Chondrocyte (in vitro differentiated cells): ENCODE data around the gene MICAL3. TPM values are rescaled to one million over a fixed set of nuclear protein-coding genes. Genes with fewer than 3 reads are reported as not detected.

Source experiments
- DNase-seq: peaks from one replicate; pipeline ENCODE4 v3.0.0; 2021; ENCODE audit warnings: mixed read lengths, low spot score
- H3K27ac Mint-ChIP-seq: one replicate; pipeline ENCODE4 v1.8.0; 2021; ENCODE audit warnings: mild to moderate bottlenecking, moderate library complexity, mixed read lengths; ENCODE audit not compliant: unreplicated experiment
- H3K27me3 Mint-ChIP-seq: 2 replicates; pipeline ENCODE4 v1.8.0; 2021; ENCODE audit warnings: low read depth, mixed read lengths
- H3K36me3 Mint-ChIP-seq: 2 replicates; pipeline ENCODE4 v1.8.0; 2021; ENCODE audit warnings: low read depth, mixed read lengths
- H3K4me1 Mint-ChIP-seq: 2 replicates; pipeline ENCODE4 v1.8.0; 2021; ENCODE audit warnings: low read depth, mild to moderate bottlenecking, mixed read lengths
- H3K4me3 Mint-ChIP-seq: one replicate; pipeline ENCODE4 v1.8.0; 2021; ENCODE audit warnings: mild to moderate bottlenecking, moderate library complexity, mixed read lengths; ENCODE audit not compliant: unreplicated experiment
- H3K9me3 Mint-ChIP-seq: 2 replicates; pipeline ENCODE4 v1.8.0; 2021; ENCODE audit warnings: low read depth, mixed read lengths
- total RNA-seq: library from RNA; stranded (reverse); gene quantifications from 3 replicates; pipeline ENCODE4 v1.2.1, GENCODE V29; 2021
- TF ChIP-seq, protein P1 (sequence below): fragments of 200-600 bp; sonication (generic); IDR thresholded peaks from 2 replicates; pipeline ENCODE4 v1.5.0; 2021; ENCODE audit warnings: antibody characterized with exemption, mild to moderate bottlenecking, moderate library complexity

The MICAL3 gene
- total RNA-seq, 1 donor from 2014 or later, result 68.2 TPM

DNA sequence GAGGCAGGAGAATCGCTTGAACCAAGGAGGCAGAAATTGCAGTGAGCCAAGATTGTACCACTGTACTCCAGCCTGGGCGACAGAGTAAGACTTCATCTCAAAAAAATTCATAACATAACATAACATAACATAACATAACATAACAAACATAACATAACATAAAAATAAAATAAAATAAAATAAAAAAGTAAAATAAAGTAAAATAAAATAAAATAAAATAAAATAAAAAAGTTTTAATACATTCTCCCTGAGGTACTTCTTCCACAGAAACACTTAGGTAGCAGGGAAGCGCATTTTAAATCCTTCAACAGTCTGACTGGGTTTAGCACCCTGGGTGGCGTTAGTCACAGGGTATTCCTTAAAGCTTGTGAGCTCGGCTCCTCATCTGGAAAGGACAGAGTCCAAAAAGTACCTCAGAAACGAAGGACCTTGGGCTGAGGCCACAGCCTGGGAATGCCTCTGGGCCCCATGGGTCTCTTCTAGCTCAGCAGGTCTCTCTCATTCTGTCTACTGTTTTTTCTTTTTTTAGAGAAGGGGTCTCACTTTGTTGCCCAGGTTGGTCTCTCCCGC, 41.7 kb downstream of the MICAL3 start:
- Mint-ChIP-seq H3K9me3 (no peaks in the 10 kb centered on the region), H3K27me3 (no peaks in the 10 kb centered on the region), H3K36me3 (no peaks in the 10 kb centered on the region), H3K27ac (peak overlapping the region; percentile 83), H3K4me3 (no peak overlapping the region), H3K4me1 (peaks cover 62% of the 10 kb centered on the region)
- DNase-seq, result no peak
- TF ChIP-seq, protein P1, sequence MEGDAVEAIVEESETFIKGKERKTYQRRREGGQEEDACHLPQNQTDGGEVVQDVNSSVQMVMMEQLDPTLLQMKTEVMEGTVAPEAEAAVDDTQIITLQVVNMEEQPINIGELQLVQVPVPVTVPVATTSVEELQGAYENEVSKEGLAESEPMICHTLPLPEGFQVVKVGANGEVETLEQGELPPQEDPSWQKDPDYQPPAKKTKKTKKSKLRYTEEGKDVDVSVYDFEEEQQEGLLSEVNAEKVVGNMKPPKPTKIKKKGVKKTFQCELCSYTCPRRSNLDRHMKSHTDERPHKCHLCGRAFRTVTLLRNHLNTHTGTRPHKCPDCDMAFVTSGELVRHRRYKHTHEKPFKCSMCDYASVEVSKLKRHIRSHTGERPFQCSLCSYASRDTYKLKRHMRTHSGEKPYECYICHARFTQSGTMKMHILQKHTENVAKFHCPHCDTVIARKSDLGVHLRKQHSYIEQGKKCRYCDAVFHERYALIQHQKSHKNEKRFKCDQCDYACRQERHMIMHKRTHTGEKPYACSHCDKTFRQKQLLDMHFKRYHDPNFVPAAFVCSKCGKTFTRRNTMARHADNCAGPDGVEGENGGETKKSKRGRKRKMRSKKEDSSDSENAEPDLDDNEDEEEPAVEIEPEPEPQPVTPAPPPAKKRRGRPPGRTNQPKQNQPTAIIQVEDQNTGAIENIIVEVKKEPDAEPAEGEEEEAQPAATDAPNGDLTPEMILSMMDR, result no peak

DNA sequence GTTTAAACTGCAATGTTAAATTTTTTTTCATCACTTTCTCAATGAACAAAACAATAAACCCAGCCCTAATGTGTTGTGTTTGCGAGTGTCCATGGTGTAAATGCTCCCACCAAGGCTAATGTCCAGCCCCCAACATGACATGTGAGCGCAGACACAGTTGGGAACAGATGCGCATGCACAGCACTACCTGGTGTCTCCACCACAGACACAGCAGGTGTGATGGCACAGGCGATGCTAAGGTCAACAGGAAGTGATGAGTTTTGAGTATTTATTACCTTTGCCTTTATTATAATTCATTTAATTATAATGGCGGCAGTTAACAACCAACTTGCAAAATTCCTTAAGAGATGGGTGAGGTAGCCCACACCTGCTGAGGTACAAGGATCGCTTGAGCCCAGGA, 42.9 kb downstream of the MICAL3 start:
- Mint-ChIP-seq H3K27ac (no peak overlapping the region), H3K4me1 (peaks cover 50% of the 10 kb centered on the region), H3K36me3 (no peaks in the 10 kb centered on the region), H3K27me3 (no peaks in the 10 kb centered on the region), H3K9me3 (no peaks in the 10 kb centered on the region), H3K4me3 (no peak overlapping the region)
- DNase-seq, result no peak
- TF ChIP-seq, protein P1, result no peak

DNA sequence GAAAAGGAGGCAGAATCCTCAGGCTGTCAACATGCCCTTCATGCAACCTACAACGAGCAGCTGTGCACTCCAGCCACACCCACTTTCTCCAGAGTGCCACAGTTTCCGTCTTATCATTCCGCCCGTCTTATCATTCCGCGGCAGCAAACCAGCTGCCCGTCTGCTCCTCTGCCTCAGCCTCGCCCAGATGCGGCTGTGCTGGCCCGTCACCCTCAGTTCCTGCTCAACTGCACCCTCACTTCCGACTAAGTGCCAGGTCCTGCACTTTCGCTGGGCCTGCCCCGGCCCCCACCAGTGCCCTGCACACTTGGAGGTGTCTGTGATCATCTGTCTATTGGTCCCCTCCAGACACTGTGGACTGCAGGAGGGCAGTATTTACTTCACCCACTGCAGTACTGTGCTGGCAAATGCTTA, 43.7 kb downstream of the MICAL3 start:
- H3K4me3 Mint-ChIP-seq, result peak overlapping the region; percentile 28
- no peak for DNase-seq
- no peaks in the 10 kb centered on the region for H3K36me3 Mint-ChIP-seq
- no peaks in the 10 kb centered on the region for H3K9me3 Mint-ChIP-seq
- TF ChIP-seq, protein P1, result no peak
- H3K27ac Mint-ChIP-seq, result peak overlapping the region; percentile 69
- no peaks in the 10 kb centered on the region for H3K27me3 Mint-ChIP-seq
- H3K4me1 Mint-ChIP-seq, result peaks cover 45% of the 10 kb centered on the region

DNA sequence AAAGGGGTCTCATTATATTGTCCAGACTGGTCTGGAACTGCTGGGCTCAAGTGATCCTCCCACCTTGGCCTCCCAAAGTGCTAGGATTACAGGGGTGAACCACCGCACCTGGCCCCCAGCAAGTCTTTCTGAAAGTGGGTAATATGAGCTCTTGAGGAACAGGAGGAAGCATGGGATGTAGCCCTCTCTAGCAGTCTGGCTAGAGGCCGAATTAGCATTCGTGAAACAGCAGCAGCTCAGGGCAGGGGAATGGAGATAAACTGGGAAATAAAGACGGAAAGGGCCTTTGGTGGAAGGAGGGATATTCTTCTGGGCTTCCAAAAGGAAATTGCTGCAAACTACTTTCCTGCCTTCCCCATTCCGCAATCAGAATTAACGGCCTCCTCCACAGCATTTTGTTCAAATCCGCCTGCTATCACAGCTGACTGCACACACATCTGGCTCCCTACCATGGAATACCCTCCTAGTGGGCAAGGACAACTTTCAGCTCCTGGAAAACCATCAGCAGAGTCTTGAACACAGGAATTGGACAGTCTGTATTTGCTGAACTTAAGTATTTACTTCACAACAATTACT, 44.3 kb downstream of the MICAL3 start:
- H3K4me3 Mint-ChIP-seq, result no peak overlapping the region
- peak overlapping the region; percentile 75 for H3K27ac Mint-ChIP-seq
- DNase-seq, result no peak
- no peaks in the 10 kb centered on the region for H3K36me3 Mint-ChIP-seq
- no peaks in the 10 kb centered on the region for H3K27me3 Mint-ChIP-seq
- TF ChIP-seq, protein P1, result no peak
- peaks cover 45% of the 10 kb centered on the region for H3K4me1 Mint-ChIP-seq
- no peaks in the 10 kb centered on the region for H3K9me3 Mint-ChIP-seq

DNA sequence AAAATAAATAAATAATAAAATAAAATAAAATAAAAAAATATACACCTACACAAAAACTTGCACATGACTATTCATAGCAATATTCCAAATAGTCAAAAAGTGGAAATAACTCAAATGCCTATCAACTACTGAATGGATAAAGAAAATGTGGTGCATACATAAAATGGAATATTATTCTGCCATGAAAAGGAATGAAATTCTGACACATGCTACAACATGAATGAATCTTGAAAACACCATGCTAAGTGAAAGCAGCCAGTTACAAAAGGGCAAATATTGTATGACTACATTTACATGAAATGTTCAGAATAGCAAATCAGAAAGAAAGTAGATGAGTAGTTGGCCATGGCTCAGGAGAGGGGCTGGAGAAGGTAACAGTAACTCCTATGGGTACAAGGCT, 46.3 kb downstream of the MICAL3 start:
- H3K27ac Mint-ChIP-seq, result no peak overlapping the region
- no peaks in the 10 kb centered on the region for H3K27me3 Mint-ChIP-seq
- no peak for DNase-seq
- no peaks in the 10 kb centered on the region for H3K9me3 Mint-ChIP-seq
- peaks cover 44% of the 10 kb centered on the region for H3K4me1 Mint-ChIP-seq
- no peaks in the 10 kb centered on the region for H3K36me3 Mint-ChIP-seq
- TF ChIP-seq, protein P1, result no peak
- H3K4me3 Mint-ChIP-seq, result no peak overlapping the region
